ENCODE results near the gene USP10.

The USP10 gene

GRCh38 chr16:84710686-84711085 is 10.9 kb downstream of the USP10 start:
- no peak overlapping the region for H3K4me3 ChIP-seq (replicated peaks in 1 of 2; ENCODE audit: low read depth in 2 of 2, low read length in 2 of 2)
- TF ChIP-seq CTCF (IDR thresholded peaks at IDR 0.05; ENCODE audit: low read depth, low read length) = no peak
- DNase-seq (ENCODE audit: low read depth in 2 of 2) = no peak

- DNase-seq (ENCODE audit: low read depth in 2 of 2) = no peak
- no peak overlapping the region for H3K4me3 ChIP-seq (replicated peaks in 1 of 2; ENCODE audit: low read depth in 2 of 2, low read length in 2 of 2)
- TF ChIP-seq CTCF (IDR thresholded peaks at IDR 0.05; ENCODE audit: low read depth, low read length) = no peak
These were observed 12.4 kb downstream of the USP10 start for GRCh38 chr16:84712138-84712671.

GRCh38 chr16:84712801-84713775 is 13.3 kb downstream of the USP10 start:
- DNase-seq (ENCODE audit: low read depth in 2 of 2) = no peak
- no peak overlapping the region for H3K4me3 ChIP-seq (replicated peaks in 1 of 2; ENCODE audit: low read depth in 2 of 2, low read length in 2 of 2)
- no peak for TF ChIP-seq CTCF (IDR thresholded peaks at IDR 0.05; ENCODE audit: low read depth, low read length)

- no peak for DNase-seq (ENCODE audit: low read depth in 2 of 2)
These were observed 14.2 kb downstream of the USP10 start for GRCh38 chr16:84714028-84714427.

GRCh38 chr16:84715424-84715823 is 15.6 kb downstream of the USP10 start:
- DNase-seq (ENCODE audit: low read depth in 2 of 2) = no peak
- no peak for TF ChIP-seq CTCF (IDR thresholded peaks at IDR 0.05; ENCODE audit: low read depth, low read length)
- no peak overlapping the region for H3K4me3 ChIP-seq (replicated peaks in 1 of 2; ENCODE audit: low read depth in 2 of 2, low read length in 2 of 2)

More at GRCh38 chr16:84714028-84714427, 14.2 kb downstream of the USP10 start:
- TF ChIP-seq CTCF (IDR thresholded peaks at IDR 0.05; ENCODE audit: low read depth, low read length) = no peak
- H3K4me3 ChIP-seq (replicated peaks in 1 of 2; ENCODE audit: low read depth in 2 of 2, low read length in 2 of 2) = no peak overlapping the region

GRCh38 chr16:84715854-84716253 is 16.1 kb downstream of the USP10 start:
- H3K4me3 ChIP-seq (replicated peaks in 1 of 2; ENCODE audit: low read depth in 2 of 2, low read length in 2 of 2) = no peak overlapping the region
- DNase-seq (ENCODE audit: low read depth in 2 of 2) = no peak
- TF ChIP-seq CTCF (IDR thresholded peaks at IDR 0.05; ENCODE audit: low read depth, low read length) = no peak

Data from cardiac fibroblast (primary cell).